Measurements from ENCODE around the gene ATF2. TPM values are rescaled to one million over a fixed set of nuclear protein-coding genes. Genes with fewer than 3 reads are reported as not detected.

The ATF2 gene
- total and polyA plus RNA-seq, 2 of the 8 experiments (the other 6 are each of a cell fraction or from before 2014, with no cell fraction given): 31.2 to 46.5 TPM

DNA sequence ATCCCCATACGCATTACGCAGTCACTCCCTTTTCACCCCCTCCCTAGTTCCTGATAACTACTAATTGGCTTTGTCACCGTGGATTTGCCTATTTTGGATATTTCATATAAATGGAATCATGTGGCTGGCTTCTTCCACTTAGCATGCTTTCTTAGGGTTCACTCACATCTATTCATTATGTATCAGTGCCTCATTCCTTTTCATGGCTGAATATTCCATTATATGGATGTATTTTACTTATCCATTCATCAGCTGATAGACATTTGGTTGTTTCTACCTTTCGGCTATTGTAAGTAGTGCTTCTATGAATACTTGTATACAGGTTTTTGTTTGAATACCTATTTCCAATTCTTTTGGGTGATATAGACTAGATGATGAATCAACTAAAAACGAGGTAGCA lies 8.6 kb upstream of the ATF2 start:
- no peak overlapping the region for H3K14ac ChIP-seq (ENCODE audit: insufficient read length)
- no peak overlapping the region for H3K4me3 ChIP-seq (ENCODE audit: extremely low read depth in 1 of 4, insufficient read depth in 2 of 4, low read depth in 3 of 4, low read length in 4 of 4)
- no peak overlapping the region for H4K5ac ChIP-seq (ENCODE audit: insufficient read length, low read depth, low read length)
- no peak overlapping the region for H3K18ac ChIP-seq (ENCODE audit: extremely low read depth, low read length)
- no peak overlapping the region for H2BK15ac ChIP-seq (ENCODE audit: low read length)
- ChIA-PET CTCF (ENCODE audit: partially characterized antibody) (interaction anchor here (1.1 to 1.8 kb wide), 3 partner anchors 11 to 41 kb away, joined by 3 to 9 read pairs (median 4); no protein-coding TSS in a partner anchor), POLR2A (ENCODE audit: partially characterized antibody) (interaction anchor here (1.1 to 1.7 kb wide), 3 partner anchors 8 to 40 kb away, joined by 3 to 5 read pairs (median 3); partner anchors contain the start of gene ATF2)
- 70% methylated on average over 5 of the region's 5 CpGs; no CpG with 5 or more reads in 1 of the 2 experiments for WGBS, 2 experiments (ENCODE audit: extremely low coverage in 1 of 2, insufficient coverage in 1 of 2, insufficient read length in 1 of 2, insufficient replicate concordance in 2 of 2, low coverage in 1 of 2, low lambda C conversion rate in 2 of 2, missing lambda C conversion rate in 1 of 2)
- peaks cover 2% of the 10 kb centered on the region; the same call in 1 of the 2 replicates for H3K79me1 ChIP-seq (ENCODE audit: low read depth, low read length)
- no peaks in the 10 kb centered on the region for H3K23me2 ChIP-seq (ENCODE audit: low read depth, low read length)
- DNase-seq (ENCODE audit: low read depth in 1 of 2, low spot score in 2 of 2) (no peak), FAIRE-seq (no peak)
- H3K9ac ChIP-seq (replicated peaks in 1 of 4; ENCODE audit: extremely low read depth in 1 of 4, low read depth in 3 of 4, low read length in 3 of 4): no peak overlapping the region
- no peak overlapping the region for H3K4ac ChIP-seq (replicated peaks; ENCODE audit: insufficient read length, low read depth, low read length)
- no peak overlapping the region for H4K91ac ChIP-seq (replicated peaks; ENCODE audit: insufficient read length, low read length)
- H2BK20ac ChIP-seq (ENCODE audit: low read length): no peak overlapping the region
- H3K27ac ChIP-seq (ENCODE audit: low read depth, low read length): no peak overlapping the region
- H2AK5ac ChIP-seq (ENCODE audit: low read depth, low read length): no peak overlapping the region
- H2BK5ac ChIP-seq (ENCODE audit: low read depth, low read length): no peak overlapping the region
- H4K20me1 ChIP-seq (replicated peaks in 1 of 2; ENCODE audit: control insufficient read depth in 1 of 2, insufficient read depth in 2 of 2, low read length in 2 of 2): peaks cover 0 to 3% of the 10 kb centered on the region in 2 experiments
- no peak overlapping the region for H3K4me2 ChIP-seq (ENCODE audit: insufficient read depth in 1 of 2, low read depth in 2 of 2, low read length in 2 of 2)
- H2BK120ac ChIP-seq (replicated peaks; ENCODE audit: low read depth, low read length): no peak overlapping the region
- no peaks in the 10 kb centered on the region for H3K9me3 ChIP-seq (ENCODE audit: insufficient read depth in 2 of 2, low read depth in 1 of 2, low read length in 1 of 2)
- H3K27me3 ChIP-seq (replicated peaks in 1 of 4; ENCODE audit: control insufficient read depth in 3 of 4, extremely low read depth in 1 of 4, insufficient read depth in 3 of 4, low read length in 3 of 4): no peaks in the 10 kb centered on the region
- no peak overlapping the region for H3K23ac ChIP-seq (ENCODE audit: insufficient read length)
- H3K79me2 ChIP-seq (ENCODE audit: control insufficient read depth in 1 of 2, insufficient read depth in 2 of 2, low read length in 2 of 2): peaks cover 0 to 21% of the 10 kb centered on the region in 2 experiments; a peak in 2 of 4 replicates
- peaks cover 8 to 47% (median 26%) of the 10 kb centered on the region in 4 experiments for H3K36me3 ChIP-seq (ENCODE audit: control insufficient read depth in 2 of 4, insufficient read depth in 4 of 4, low read length in 3 of 4)
- no peak overlapping the region for H2BK12ac ChIP-seq (ENCODE audit: low read depth, low read length)
- H2AFZ ChIP-seq (ENCODE audit: low read length): no peak overlapping the region
- TF ChIP-seq, protein P1, sequence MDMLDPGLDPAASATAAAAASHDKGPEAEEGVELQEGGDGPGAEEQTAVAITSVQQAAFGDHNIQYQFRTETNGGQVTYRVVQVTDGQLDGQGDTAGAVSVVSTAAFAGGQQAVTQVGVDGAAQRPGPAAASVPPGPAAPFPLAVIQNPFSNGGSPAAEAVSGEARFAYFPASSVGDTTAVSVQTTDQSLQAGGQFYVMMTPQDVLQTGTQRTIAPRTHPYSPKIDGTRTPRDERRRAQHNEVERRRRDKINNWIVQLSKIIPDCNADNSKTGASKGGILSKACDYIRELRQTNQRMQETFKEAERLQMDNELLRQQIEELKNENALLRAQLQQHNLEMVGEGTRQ (IDR thresholded peaks at IDR 0.05; ENCODE audit: low read length): no peak
- TF ChIP-seq, protein P2, sequence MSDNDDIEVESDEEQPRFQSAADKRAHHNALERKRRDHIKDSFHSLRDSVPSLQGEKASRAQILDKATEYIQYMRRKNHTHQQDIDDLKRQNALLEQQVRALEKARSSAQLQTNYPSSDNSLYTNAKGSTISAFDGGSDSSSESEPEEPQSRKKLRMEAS (IDR thresholded peaks at IDR 0.05): no peak
- TF ChIP-seq SIX5 (IDR thresholded peaks at IDR 0.05; ENCODE audit: low read depth, low read length) (no peak), SP2 (IDR thresholded peaks at IDR 0.05; ENCODE audit: low read length) (no peak), SP1 (IDR thresholded peaks at IDR 0.05; ENCODE audit: low read depth, low read length) (no peak), CBX5 (IDR thresholded peaks at IDR 0.05; ENCODE audit: low read depth, low read length) (no peak), YY1 (IDR thresholded peaks at IDR 0.05; ENCODE audit: low read depth, low read length) (no peak), JUN (IDR thresholded peaks at IDR 0.05; ENCODE audit: low read depth, low read length) (no peak), TEAD4 (IDR thresholded peaks at IDR 0.05; ENCODE audit: low read depth, low read length) (no peak)
- H3K4me1 ChIP-seq (replicated peaks in 1 of 4; ENCODE audit: control insufficient read depth in 3 of 4, insufficient read depth in 4 of 4, low read length in 3 of 4): no peaks in the 10 kb centered on the region
- H4K8ac ChIP-seq (ENCODE audit: extremely low read depth, insufficient read depth, low read length): no peak overlapping the region
- no peak overlapping the region for H3K56ac ChIP-seq (replicated peaks; ENCODE audit: insufficient read length, low read depth, low read length)
